Upper lobe of right lung (tissue), 1 donor: ENCODE data around the gene RPS10. TPM values are rescaled to one million over a fixed set of nuclear protein-coding genes. Genes with fewer than 3 reads are reported as not detected.
A peak's percentile ranks its signal among the peaks of the same experiment; 100 is the strongest.
"Not testable (repeated sequence)": the region's sequence is repeated elsewhere in the genome, so short reads cannot be mapped to it uniquely, and the experiment has no call there.

ENCODE experiments used
- ATAC-seq: fragments of 200-7000 bp; cut with Tn5 transposase; one replicate; pipeline ENCODE4 v1.9.1; 2020; ENCODE audit warnings: mild to moderate bottlenecking, moderate library complexity
- DNase-seq: peaks from one replicate; pipeline ENCODE4 v3.0.0-alpha.2; 2020
- H3K27ac ChIP-seq: fragments of 200-600 bp; one replicate; pipeline ENCODE4 v1.8.0; 2022
- H3K27me3 ChIP-seq: fragments of 200-600 bp; one replicate; pipeline ENCODE4 v1.8.0; 2022; ENCODE audit warnings: mild to moderate bottlenecking
- H3K36me3 ChIP-seq: fragments of 200-600 bp; one replicate; pipeline ENCODE4 v1.8.0; 2022
- H3K4me1 ChIP-seq: fragments of 200-600 bp; one replicate; pipeline ENCODE4 v1.8.0; 2022
- H3K4me3 ChIP-seq: fragments of 200-600 bp; one replicate; pipeline ENCODE4 v1.8.0; 2022; ENCODE audit warnings: mild to moderate bottlenecking
- H3K9me3 ChIP-seq: fragments of 200-600 bp; one replicate; pipeline ENCODE4 v1.8.0; 2022
- intact Hi-C: fragments of 100-400 bp; cut with DNase I; formaldehyde crosslinking; loops from one replicate; pipeline ENCODE4 v1.11.0; 2022
- total RNA-seq: library from RNA; stranded (reverse); fragmentation: NEBNext Ultra II Directional; extraction: Animal tissue kit (Norgen Biotek cat#: 25700); gene quantifications from one replicate; pipeline ENCODE4 v1.2.1, GENCODE V29; 2021
- TF ChIP-seq, protein P1 (sequence below): fragments of 200-600 bp; IDR thresholded peaks from one replicate; pipeline ENCODE4 v1.8.0; 2022; ENCODE audit warnings: antibody characterized with exemption
- donor health status: DM: no; HTN: yes; CAD: no; lungs with severe emphysema.

The RPS10 gene
- total RNA-seq, 1 donor from 2014 or later: 875 TPM

DNA sequence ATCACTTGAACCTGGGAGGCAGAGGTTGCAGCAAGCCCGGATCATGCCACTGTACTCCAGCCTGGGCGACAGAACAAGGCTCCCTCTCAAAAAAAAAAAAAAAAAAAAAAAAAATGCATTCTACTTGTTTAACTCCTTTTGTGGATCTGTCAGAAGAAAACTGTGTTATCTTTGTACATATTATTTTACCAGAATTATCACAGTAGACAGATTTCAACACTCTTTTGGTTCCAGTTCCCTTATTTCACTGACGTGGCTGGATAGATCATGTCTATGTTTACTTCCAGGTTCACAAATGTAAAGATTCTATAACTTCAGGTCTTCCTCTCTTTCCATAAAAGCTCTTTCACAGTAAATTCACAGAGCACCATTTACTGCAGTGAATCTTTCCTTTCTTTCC lies 51.8 kb downstream of the RPS10 start:
- Histone ChIP-seq H3K36me3 (no peaks in the 10 kb centered on the region), H3K27me3 (no peaks in the 10 kb centered on the region), H3K27ac (peak overlapping the region; percentile 9), H3K4me3 (no peak overlapping the region), H3K9me3 (no peaks in the 10 kb centered on the region), H3K4me1 (peaks cover 25% of the 10 kb centered on the region)
- ATAC-seq (peak; percentile 67), DNase-seq (no peak)
- TF ChIP-seq, protein P1, sequence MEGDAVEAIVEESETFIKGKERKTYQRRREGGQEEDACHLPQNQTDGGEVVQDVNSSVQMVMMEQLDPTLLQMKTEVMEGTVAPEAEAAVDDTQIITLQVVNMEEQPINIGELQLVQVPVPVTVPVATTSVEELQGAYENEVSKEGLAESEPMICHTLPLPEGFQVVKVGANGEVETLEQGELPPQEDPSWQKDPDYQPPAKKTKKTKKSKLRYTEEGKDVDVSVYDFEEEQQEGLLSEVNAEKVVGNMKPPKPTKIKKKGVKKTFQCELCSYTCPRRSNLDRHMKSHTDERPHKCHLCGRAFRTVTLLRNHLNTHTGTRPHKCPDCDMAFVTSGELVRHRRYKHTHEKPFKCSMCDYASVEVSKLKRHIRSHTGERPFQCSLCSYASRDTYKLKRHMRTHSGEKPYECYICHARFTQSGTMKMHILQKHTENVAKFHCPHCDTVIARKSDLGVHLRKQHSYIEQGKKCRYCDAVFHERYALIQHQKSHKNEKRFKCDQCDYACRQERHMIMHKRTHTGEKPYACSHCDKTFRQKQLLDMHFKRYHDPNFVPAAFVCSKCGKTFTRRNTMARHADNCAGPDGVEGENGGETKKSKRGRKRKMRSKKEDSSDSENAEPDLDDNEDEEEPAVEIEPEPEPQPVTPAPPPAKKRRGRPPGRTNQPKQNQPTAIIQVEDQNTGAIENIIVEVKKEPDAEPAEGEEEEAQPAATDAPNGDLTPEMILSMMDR: no peak
- intact Hi-C loops: no loop called here

DNA sequence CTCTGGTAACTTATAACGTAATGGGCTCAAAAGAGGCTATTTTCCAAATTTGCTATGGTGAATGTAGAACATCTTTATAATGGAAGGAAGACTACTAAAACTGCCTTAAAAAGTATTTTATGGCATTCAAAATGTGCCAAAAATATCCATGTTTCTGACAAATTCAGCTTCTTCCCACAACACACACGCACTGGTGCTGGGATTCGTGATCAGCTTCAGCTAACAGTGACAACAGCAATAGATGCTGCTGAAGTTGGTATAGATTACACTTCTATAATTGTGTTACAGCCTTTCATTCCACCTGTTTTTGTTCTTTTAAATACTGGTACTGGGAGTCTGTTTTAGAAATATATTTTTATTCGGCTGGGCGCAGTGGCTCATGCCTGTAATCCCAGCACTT lies 52.4 kb downstream of the RPS10 start:
- TF ChIP-seq, protein P1: no peak
- H3K4me3 ChIP-seq: no peak overlapping the region

DNA sequence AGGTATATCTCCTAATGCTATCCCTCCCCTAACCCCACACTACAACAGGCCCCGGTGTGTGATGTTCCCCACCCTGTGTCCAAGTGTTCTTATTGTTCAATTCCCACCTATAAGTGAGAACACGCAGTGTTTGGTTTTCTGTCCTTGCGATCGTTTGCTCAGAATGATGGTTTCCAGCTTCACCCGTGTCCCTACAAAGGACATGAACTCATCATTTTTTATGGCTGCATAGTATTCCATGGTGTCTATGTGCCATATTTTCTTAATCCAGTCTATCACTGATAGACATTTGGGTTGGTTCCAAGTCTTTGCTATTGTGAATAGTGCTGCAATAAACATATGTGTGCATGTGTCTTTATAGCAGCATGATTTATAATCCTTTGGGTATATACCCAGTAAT lies 54.0 kb downstream of the RPS10 start:
- H3K4me3 ChIP-seq, H3K9me3 ChIP-seq, DNase-seq, intact Hi-C loops, H3K27me3 ChIP-seq, H3K27ac ChIP-seq, ATAC-seq, H3K36me3 ChIP-seq: not testable (repeated sequence)
- peaks cover 25% of the 10 kb centered on the region for H3K4me1 ChIP-seq

More for the DNA sequence above, 52.4 kb downstream of the RPS10 start:
- H3K27ac ChIP-seq: no peak overlapping the region
- no peak for DNase-seq
- no peaks in the 10 kb centered on the region for H3K9me3 ChIP-seq
- H3K4me1 ChIP-seq: peaks cover 25% of the 10 kb centered on the region
- no peaks in the 10 kb centered on the region for H3K36me3 ChIP-seq
- intact Hi-C loops: no loop called here
- H3K27me3 ChIP-seq: no peaks in the 10 kb centered on the region
- ATAC-seq: no peak

DNA sequence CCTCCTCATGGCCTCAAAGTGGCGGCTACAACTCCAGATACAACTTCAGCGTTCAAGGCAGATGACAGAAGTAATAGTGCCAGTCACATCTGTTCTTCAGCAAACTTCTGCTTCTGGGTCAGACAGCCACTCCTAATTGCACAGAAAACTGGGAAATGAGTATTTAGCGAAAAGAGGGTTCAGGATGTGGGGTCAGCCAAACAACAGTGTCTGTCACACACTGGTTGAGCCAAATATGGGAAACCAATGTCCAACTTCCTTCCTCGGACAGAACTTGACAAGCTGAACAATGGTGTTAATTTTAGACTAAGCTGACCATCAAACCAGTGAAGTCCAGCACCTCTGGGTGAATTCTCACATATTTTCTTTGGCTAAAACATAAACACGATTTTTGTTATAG lies 55.5 kb downstream of the RPS10 start:
- H3K27ac ChIP-seq: no peak overlapping the region

DNA sequence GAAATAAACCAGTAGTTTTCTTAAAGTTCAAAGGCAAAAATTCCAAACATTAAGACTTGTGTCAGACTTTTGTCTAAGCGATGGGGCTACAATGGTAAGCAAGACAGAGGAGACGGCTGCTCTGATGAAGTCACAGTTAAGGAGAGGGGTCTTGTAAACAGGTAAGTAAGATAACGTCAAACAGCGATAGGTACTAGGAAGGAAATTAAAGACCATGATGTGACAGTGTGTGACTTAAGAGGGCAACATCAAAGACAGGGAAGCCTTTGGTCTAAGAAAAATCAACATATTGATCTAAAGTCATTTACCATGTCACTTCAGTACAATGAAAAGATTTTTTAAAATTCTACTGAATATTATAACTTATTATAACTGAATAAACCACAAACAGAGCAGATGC lies 56.5 kb downstream of the RPS10 start:
- H3K27ac ChIP-seq: no peak overlapping the region
- intact Hi-C loops: no loop called here
- TF ChIP-seq, protein P1: no peak
- H3K27me3 ChIP-seq: no peaks in the 10 kb centered on the region
- ATAC-seq (no peak), DNase-seq (no peak)
- no peaks in the 10 kb centered on the region for H3K9me3 ChIP-seq
- H3K4me3 ChIP-seq: no peak overlapping the region
- H3K36me3 ChIP-seq: no peaks in the 10 kb centered on the region
- peaks cover 22% of the 10 kb centered on the region for H3K4me1 ChIP-seq

More for the DNA sequence above, 55.5 kb downstream of the RPS10 start:
- Histone ChIP-seq H3K27me3 (no peaks in the 10 kb centered on the region), H3K9me3 (no peaks in the 10 kb centered on the region), H3K36me3 (no peaks in the 10 kb centered on the region), H3K4me3 (no peak overlapping the region), H3K4me1 (peaks cover 25% of the 10 kb centered on the region)
- peak; percentile 83 for ATAC-seq
- TF ChIP-seq, protein P1: no peak
- intact Hi-C loops: no loop called here
- no peak for DNase-seq

Other genes with a start within 250 kb of the RPS10 start
- gene HMGA1, start 189.2 kb downstream of the RPS10 start, total RNA-seq: 54.7 TPM
- 32.6 TPM for gene SMIM29, start 177.1 kb downstream of the RPS10 start, total RNA-seq
- gene NUDT3, start 33.4 kb downstream of the RPS10 start, total RNA-seq: 29.1 TPM
- gene PACSIN1, start 40.0 kb upstream of the RPS10 start, total RNA-seq: not detected
- 1.3 TPM for gene SPDEF, start 130.3 kb upstream of the RPS10 start, total RNA-seq